NCI-H1092 treated with DMSO at 0.1 percent for 48 hours (cell line): ENCODE results near the gene ATRNL1.
"Not testable (repeated sequence)": the region's sequence is repeated elsewhere in the genome, so short reads cannot be mapped to it uniquely, and the experiment has no call there.

ENCODE experiments used
- DNase-seq: peaks from one replicate; lab custom pipeline; 2025; lab: John Stamatoyannopoulos, UW

Gene ATRNL1

GRCh38 chr10:115207276-115207675 is 114.1 kb downstream of the ATRNL1 start:
- not testable (repeated sequence) for DNase-seq

GRCh38 chr10:115209133-115209532 is 116.0 kb downstream of the ATRNL1 start:
- no peak for DNase-seq

- no peak for DNase-seq
Observed at GRCh38 chr10:115214829-115215228, 121.7 kb downstream of the ATRNL1 start.

GRCh38 chr10:115219203-115219602 is 126.0 kb downstream of the ATRNL1 start:
- DNase-seq: no peak

- no peak for DNase-seq
Observed at GRCh38 chr10:115222039-115222438, 128.9 kb downstream of the ATRNL1 start.

GRCh38 chr10:115239761-115240160 is 146.6 kb downstream of the ATRNL1 start:
- DNase-seq: no peak

GRCh38 chr10:115250784-115251183 is 157.6 kb downstream of the ATRNL1 start:
- DNase-seq: no peak

GRCh38 chr10:115253765-115254164 is 160.6 kb downstream of the ATRNL1 start:
- DNase-seq: not testable (repeated sequence)

GRCh38 chr10:115272482-115272881 is 179.3 kb downstream of the ATRNL1 start:
- no peak for DNase-seq

GRCh38 chr10:115278294-115278693 is 185.1 kb downstream of the ATRNL1 start:
- DNase-seq: no peak

GRCh38 chr10:115295213-115295805 is 202.1 kb downstream of the ATRNL1 start:
- DNase-seq: no peak

- no peak for DNase-seq
Observed at GRCh38 chr10:115300080-115300479, 206.9 kb downstream of the ATRNL1 start.

- DNase-seq: not testable (repeated sequence)
Observed at GRCh38 chr10:115319669-115320068, 226.5 kb downstream of the ATRNL1 start.

- no peak for DNase-seq
Observed at GRCh38 chr10:115321360-115321759, 228.2 kb downstream of the ATRNL1 start.

- no peak for DNase-seq
Observed at GRCh38 chr10:115328331-115328730, 235.2 kb downstream of the ATRNL1 start.

- DNase-seq: no peak
Observed at GRCh38 chr10:115335366-115335765, 242.2 kb downstream of the ATRNL1 start.

GRCh38 chr10:115355162-115355760 is 262.1 kb downstream of the ATRNL1 start:
- DNase-seq: peak; percentile 43

GRCh38 chr10:115367920-115368319 is 274.8 kb downstream of the ATRNL1 start:
- DNase-seq: not testable (repeated sequence)

GRCh38 chr10:115379064-115379463 is 285.9 kb downstream of the ATRNL1 start:
- no peak for DNase-seq

GRCh38 chr10:115384665-115385064 is 291.5 kb downstream of the ATRNL1 start:
- DNase-seq: no peak

- DNase-seq: no peak
Observed at GRCh38 chr10:115390607-115391006, 297.4 kb downstream of the ATRNL1 start.

- no peak for DNase-seq
Observed at GRCh38 chr10:115398026-115398425, 304.9 kb downstream of the ATRNL1 start.

GRCh38 chr10:115402699-115403098 is 309.5 kb downstream of the ATRNL1 start:
- no peak for DNase-seq

GRCh38 chr10:115405838-115406237 is 312.7 kb downstream of the ATRNL1 start:
- DNase-seq: not testable (repeated sequence)
